ENCODE results near the gene C8B.

C8B gene

DNA sequence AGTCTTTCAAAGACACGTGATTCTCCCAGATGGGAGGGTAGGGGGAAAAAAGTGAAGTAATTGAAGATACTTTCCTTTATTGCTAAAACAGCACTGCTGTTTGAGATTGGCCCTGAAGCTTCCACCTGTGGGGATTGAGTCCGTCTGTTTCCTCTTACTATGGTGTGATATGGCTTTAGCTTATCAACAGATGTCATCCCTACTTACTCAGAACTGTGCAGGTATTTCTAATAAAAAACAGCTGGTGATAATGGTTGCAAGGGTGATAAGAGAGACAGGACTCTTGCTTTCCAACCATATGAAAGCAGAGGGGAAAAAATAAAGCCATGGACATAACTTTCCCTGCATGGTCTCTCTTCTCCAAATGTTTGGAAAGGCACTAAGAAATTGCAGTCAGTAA is 41.7 kb upstream of the C8B start:
- DNase-seq (ENCODE audit: low read depth, low spot score) = no peak
- H3K4me3 ChIP-seq (ENCODE audit: low read depth, low read length) = no peak overlapping the region
- TF ChIP-seq, protein P1, sequence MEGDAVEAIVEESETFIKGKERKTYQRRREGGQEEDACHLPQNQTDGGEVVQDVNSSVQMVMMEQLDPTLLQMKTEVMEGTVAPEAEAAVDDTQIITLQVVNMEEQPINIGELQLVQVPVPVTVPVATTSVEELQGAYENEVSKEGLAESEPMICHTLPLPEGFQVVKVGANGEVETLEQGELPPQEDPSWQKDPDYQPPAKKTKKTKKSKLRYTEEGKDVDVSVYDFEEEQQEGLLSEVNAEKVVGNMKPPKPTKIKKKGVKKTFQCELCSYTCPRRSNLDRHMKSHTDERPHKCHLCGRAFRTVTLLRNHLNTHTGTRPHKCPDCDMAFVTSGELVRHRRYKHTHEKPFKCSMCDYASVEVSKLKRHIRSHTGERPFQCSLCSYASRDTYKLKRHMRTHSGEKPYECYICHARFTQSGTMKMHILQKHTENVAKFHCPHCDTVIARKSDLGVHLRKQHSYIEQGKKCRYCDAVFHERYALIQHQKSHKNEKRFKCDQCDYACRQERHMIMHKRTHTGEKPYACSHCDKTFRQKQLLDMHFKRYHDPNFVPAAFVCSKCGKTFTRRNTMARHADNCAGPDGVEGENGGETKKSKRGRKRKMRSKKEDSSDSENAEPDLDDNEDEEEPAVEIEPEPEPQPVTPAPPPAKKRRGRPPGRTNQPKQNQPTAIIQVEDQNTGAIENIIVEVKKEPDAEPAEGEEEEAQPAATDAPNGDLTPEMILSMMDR (IDR thresholded peaks at IDR 0.05; ENCODE audit: insufficient read depth, low read length, missing control alignments) = no peak
- CTCF ChIA-PET = interaction anchor here (1.1 kb wide), 1 partner anchor 28 kb away, joined by 3 read pairs; no protein-coding TSS in a partner anchor
- POLR2A ChIA-PET = no interaction called here

DNA sequence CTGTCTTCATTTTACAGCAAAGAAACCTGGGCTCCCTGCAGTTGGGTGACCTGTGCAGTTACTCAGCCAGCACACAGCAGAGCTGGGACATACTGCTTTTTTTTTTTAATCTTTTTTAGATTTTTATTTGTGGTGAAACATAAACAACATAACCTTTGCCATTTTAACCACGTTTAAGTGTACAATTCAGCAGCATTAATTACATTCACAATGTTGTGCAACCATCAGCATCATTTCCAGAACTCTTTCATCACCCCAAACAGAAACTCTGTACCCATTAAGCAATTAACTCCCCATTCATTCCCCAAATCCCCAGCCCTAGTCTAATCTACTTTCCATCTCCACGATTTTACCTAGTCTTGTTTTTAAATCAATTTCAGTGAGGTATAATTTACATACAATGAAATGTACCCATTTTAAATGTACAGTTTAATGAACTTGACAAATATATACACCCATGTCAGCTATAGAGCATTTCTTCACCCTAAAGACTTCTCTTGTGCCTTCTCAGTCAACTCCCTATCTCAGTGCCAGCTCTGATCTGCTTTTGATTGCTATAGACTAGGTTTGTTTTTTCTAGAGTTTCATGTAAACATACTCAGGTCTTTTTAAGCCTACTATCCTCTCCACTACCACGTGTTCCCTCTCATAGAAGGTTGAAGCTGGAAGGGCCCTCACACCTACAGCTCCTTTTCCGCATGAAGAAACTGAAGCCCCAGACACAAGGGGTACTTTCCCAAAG is 37.8 kb upstream of the C8B start:
- ChIA-PET POLR2A (no interaction called here), CTCF (no interaction called here)
- H3K4me3 ChIP-seq (ENCODE audit: low read depth, low read length) = no peak overlapping the region
- no peak for DNase-seq (ENCODE audit: low read depth, low spot score)
- TF ChIP-seq, protein P1 (IDR thresholded peaks at IDR 0.05; ENCODE audit: insufficient read depth, low read length, missing control alignments) = no peak

DNA sequence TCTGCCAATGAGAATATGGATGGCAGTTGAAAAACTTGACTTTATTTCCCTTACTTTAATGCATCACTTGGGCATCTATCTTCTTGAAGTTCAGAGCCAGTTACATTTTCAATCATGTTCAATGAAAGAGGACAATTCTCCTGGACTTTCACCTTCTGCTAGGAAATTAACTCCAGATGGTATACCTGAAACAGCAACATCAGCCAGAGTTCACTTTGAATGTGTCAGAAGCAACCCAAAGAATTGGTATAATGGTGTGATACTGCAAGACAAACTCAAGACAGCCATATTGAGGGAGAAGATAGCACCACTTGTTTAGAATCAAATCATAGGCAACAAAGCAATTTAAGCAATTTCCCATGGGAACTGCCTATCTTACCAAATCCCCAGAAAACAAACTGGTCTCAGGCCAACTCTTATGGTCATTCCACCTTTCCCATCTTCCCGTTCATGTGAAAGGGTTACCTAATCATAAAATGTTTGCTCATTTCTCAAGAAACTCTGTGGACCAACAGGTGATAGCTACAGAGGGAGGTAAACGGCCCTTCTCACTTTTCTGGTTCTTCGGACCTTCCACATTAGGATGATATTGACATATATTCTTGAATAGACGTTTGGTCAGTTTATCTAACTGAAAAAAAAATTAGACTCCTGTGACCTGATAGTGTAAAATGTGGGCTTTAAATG is 29.7 kb upstream of the C8B start:
- no peak overlapping the region for H3K4me3 ChIP-seq (ENCODE audit: low read depth, low read length)
- POLR2A ChIA-PET = no interaction called here
- CTCF ChIA-PET = no interaction called here
- DNase-seq (ENCODE audit: low read depth, low spot score) = no peak
- TF ChIP-seq, protein P1 (IDR thresholded peaks at IDR 0.05; ENCODE audit: insufficient read depth, low read length, missing control alignments) = no peak

DNA sequence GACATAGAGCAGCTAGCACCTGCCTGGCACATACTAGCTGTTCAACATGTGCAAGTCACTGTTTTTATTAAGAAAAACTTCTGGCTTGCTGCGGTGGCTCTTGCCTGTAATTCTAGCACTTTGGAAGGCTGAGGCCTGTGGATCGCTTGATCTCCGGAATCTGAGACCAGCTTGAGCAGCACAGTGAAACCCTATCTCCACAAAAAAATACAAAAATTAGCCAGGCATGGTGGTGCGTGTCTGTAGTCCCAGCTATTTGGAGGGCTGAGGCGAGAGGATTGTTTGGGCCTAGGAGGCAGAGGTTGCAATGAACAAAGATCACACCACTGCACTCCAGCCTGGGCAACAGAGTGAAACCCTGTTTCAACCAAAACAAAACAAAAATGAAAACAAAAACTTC is 27.7 kb upstream of the C8B start:
- no peak for DNase-seq (ENCODE audit: low read depth, low spot score)
- TF ChIP-seq, protein P1 (IDR thresholded peaks at IDR 0.05; ENCODE audit: insufficient read depth, low read length, missing control alignments) = no peak
- ChIA-PET POLR2A (no interaction called here), CTCF (no interaction called here)
- H3K4me3 ChIP-seq (ENCODE audit: low read depth, low read length) = no peak overlapping the region

DNA sequence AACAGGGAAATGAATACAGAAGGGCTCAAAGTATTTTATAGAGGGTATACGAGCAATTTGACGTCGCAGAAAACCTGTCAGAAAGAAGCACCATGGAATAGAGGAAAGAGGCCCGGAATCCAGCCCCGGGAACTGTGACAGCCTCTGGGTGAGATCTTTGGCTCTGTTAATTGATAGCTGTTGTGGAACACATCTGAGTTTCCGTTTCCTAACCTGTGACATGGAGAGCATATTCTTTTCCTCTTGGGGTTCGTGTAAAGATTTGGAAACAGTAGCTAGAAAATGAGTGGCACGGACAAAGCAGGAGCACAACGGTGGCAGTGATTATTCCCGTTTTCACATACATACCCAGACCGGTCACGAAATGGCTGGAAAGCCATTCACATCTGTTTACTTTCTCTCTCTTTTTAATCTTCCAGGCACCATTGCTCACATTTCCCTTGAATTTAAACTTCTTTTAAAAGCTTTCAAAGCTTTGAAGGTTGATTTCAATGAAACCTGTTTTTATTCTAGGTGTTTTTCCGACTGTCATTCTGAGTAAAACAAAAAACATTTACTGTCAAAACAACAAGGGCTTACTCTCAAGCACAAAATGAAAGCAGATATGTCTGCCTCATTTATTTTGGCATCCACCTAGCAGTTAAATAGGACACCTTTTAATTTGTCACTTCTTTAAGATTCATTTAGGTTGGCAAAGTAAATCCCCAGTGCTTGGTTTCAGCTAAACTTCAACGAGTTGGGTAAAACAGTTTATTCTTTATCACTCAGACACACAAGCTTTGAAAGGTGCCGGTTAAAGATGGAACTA is 26.7 kb upstream of the C8B start:
- no peak overlapping the region for H3K4me3 ChIP-seq (ENCODE audit: low read depth, low read length)
- TF ChIP-seq, protein P1 (IDR thresholded peaks at IDR 0.05; ENCODE audit: insufficient read depth, low read length, missing control alignments) = no peak
- ChIA-PET CTCF (interaction anchor here (1.2 kb wide), 1 partner anchor 31 kb away, joined by 3 read pairs; no protein-coding TSS in a partner anchor), POLR2A (no interaction called here)
- DNase-seq (ENCODE audit: low read depth, low spot score) = no peak

DNA sequence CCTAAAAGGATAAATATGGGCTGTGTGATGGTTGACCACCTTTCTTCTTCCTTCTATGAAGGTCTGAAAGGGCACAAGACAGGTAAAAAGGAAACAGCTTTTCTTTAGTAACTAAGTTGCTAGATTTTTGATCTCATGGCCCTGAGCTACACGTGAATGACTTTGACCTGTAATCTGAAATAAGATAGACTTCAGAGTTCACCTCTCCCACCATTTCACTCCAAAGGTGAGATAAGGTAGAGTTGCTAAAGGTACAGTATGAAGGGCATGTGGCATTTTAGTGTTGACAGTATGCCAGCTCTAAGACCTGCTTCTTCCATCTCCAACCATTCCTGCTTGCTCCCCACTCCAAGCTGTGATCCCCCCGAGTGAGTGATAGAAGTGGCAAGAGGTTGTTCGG is 25.8 kb upstream of the C8B start:
- no peak for DNase-seq (ENCODE audit: low read depth, low spot score)
- CTCF ChIA-PET = no interaction called here
- TF ChIP-seq, protein P1 (IDR thresholded peaks at IDR 0.05; ENCODE audit: insufficient read depth, low read length, missing control alignments) = no peak
- POLR2A ChIA-PET = no interaction called here
- no peak overlapping the region for H3K4me3 ChIP-seq (ENCODE audit: low read depth, low read length)

Measured in AG04449 (cell line).